ENCODE data around the gene ARF6. TPM values are rescaled to one million over a fixed set of nuclear protein-coding genes. Genes with fewer than 3 reads are reported as not detected.

ARF6 gene
- total and polyA plus RNA-seq, 9 of the 15 experiments (the other 6 are each of a cell fraction or from before 2014, with no cell fraction given), result 15.3 to 35.2 (median 24.9) TPM

DNA sequence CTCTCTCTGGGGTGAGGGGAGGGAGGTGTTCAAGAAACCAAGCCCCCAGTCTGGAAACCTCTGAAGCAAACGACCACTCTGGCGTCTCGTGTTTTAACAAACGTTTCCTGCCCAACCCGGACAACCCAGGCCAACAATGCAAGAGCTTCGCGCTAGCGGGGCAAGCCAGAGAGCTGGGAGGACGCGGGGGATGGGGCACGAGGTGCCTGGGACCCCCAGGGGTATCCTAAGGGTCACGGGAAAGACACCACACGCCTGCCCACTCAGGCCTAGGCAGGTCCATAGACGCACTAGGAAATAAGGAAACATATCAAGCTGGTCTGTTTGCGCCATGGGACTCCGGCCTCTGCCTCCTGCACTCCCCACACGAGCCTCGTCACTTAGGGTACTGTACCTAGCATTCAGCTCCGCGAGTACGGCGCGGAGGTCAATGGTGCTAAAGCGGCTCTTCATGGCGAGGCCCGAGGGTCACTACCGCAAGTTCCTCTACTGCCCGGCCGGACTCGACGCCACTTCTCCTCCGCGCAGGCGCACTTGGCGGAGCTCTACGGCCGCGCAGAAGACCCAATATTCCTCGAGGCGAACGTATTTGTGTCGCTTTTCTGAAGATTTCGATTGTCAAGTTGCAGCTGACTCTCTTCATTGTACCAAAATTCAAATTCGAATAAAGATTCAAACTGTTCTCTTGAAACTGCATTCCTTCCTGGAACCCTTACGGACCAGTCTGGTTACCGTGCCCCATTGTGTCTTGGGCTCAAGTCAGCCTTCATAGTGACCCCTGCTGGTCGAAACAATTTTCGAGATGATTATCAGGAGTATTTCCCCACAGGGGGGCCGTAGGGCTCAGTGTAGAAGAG is 40.4 kb upstream of the ARF6 start, which contains the start of gene NEMF (continued):
- TF ChIP-seq CBFA2T3 (IDR thresholded peaks at IDR 0.05) (no peak), ZEB2 (IDR thresholded peaks at IDR 0.05) (no peak), PHF21A (IDR thresholded peaks at IDR 0.05; ENCODE audit: borderline replicate concordance, low read depth) (no peak), ZNF197 (CRISPR knock-in tag; IDR thresholded peaks at IDR 0.05; ENCODE audit: low read depth) (no peak), ZNF584 (CRISPR knock-in tag; IDR thresholded peaks at IDR 0.05; ENCODE audit: low read depth) (no peak), SRSF7 (optimal IDR thresholded peaks at IDR 0.05; ENCODE audit: low read depth, low read length) (no peak), KLF1 (tag; IDR thresholded peaks at IDR 0.05) (no peak), SREBF1 (IDR thresholded peaks at IDR 0.05; ENCODE audit: borderline replicate concordance, low read depth, low read length) (0 out of 2 replicates have a peak, but pooled peaks have one; percentile 43), RBM39 (optimal IDR thresholded peaks at IDR 0.05; ENCODE audit: low read depth, low read length) (peak; percentile 12), ZNF518B (CRISPR knock-in tag; IDR thresholded peaks at IDR 0.05) (no peak), RBFOX2 (IDR thresholded peaks at IDR 0.05; ENCODE audit: low read depth, low read length) (peak; percentile 91), SNIP1 (IDR thresholded peaks at IDR 0.05; ENCODE audit: low read depth) (no peak), DMBX1 (CRISPR knock-in tag; IDR thresholded peaks at IDR 0.05; ENCODE audit: borderline replicate concordance) (no peak), KDM5B (IDR thresholded peaks at IDR 0.05; ENCODE audit: insufficient replicate concordance, low read depth, low read length) (peak; percentile 76), MTF1 (CRISPR knock-in tag; IDR thresholded peaks at IDR 0.05; ENCODE audit: borderline replicate concordance) (no peak), SIN3B (IDR thresholded peaks at IDR 0.05; ENCODE audit: low read depth) (no peak), ZNF431 (CRISPR knock-in tag; IDR thresholded peaks at IDR 0.05) (no peak), ZNF143 (CRISPR knock-in tag; IDR thresholded peaks at IDR 0.05) (no peak), ESRRA (IDR thresholded peaks at IDR 0.05; ENCODE audit: borderline replicate concordance, low read depth) (peak; percentile 50; the same call in 1 of the 2 replicates), FOXJ3 (CRISPR knock-in tag; IDR thresholded peaks at IDR 0.05) (no peak), PHF8 (IDR thresholded peaks at IDR 0.05; ENCODE audit: borderline replicate concordance, low read length) (peak; percentile 93; the same call in 1 of the 2 replicates), ZC3H8 (IDR thresholded peaks at IDR 0.05) (no peak), ZNF23 (CRISPR knock-in tag; IDR thresholded peaks at IDR 0.05) (no peak), CEBPB (tag; IDR thresholded peaks at IDR 0.05) (peak; percentile 87)
- TF ChIP-seq, protein P1, sequence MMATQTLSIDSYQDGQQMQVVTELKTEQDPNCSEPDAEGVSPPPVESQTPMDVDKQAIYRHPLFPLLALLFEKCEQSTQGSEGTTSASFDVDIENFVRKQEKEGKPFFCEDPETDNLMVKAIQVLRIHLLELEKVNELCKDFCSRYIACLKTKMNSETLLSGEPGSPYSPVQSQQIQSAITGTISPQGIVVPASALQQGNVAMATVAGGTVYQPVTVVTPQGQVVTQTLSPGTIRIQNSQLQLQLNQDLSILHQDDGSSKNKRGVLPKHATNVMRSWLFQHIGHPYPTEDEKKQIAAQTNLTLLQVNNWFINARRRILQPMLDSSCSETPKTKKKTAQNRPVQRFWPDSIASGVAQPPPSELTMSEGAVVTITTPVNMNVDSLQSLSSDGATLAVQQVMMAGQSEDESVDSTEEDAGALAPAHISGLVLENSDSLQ (IDR thresholded peaks at IDR 0.05), result no peak

All from K562 (cell line).